Calu3 (cell line): ENCODE data around the gene MECR. TPM values are rescaled to one million over a fixed set of nuclear protein-coding genes. Genes with fewer than 3 reads are reported as not detected.

Source experiments
- BruUV-seq: library from RNA; stranded (reverse); fragments of 400-500 nt; replicated peaks from 2 replicates; lab custom pipeline; 2021; lab: Mats Ljungman, UMichigan
- CTCF ChIA-PET: fragments of 300-600 bp; sonication (Branson Sonifier 250); formaldehyde crosslinking; loops from one replicate; lab custom pipeline; 2022; ENCODE audit warnings: antibody characterized with exemption; lab: Charles Lee
- DNase-seq: peaks from one replicate; pipeline ENCODE4 v3.0.0; 2022
- H3K27ac Mint-ChIP-seq: one replicate; pipeline ENCODE4 v1.8.0; 2022; ENCODE audit warnings: mixed read lengths; ENCODE audit not compliant: unreplicated experiment
- H3K27me3 Mint-ChIP-seq: one replicate; pipeline ENCODE4 v1.8.0; 2022; ENCODE audit warnings: mixed read lengths; ENCODE audit not compliant: unreplicated experiment
- H3K36me3 Mint-ChIP-seq: one replicate; pipeline ENCODE4 v1.8.0; 2022; ENCODE audit warnings: mild to moderate bottlenecking, moderate library complexity, mixed read lengths; ENCODE audit not compliant: insufficient read depth, unreplicated experiment
- H3K4me1 Mint-ChIP-seq: one replicate; pipeline ENCODE4 v1.8.0; 2022; ENCODE audit warnings: mild to moderate bottlenecking, low read depth, mixed read lengths; ENCODE audit not compliant: unreplicated experiment
- H3K4me3 Mint-ChIP-seq: one replicate; pipeline ENCODE4 v1.8.0; 2022; ENCODE audit warnings: mild to moderate bottlenecking, low read depth, moderate library complexity, mixed read lengths; ENCODE audit not compliant: unreplicated experiment
- H3K9me3 Mint-ChIP-seq: one replicate; pipeline ENCODE4 v1.8.0; 2022; ENCODE audit warnings: low read depth, mixed read lengths; ENCODE audit not compliant: unreplicated experiment
- intact Hi-C: fragments of 100-400 bp; cut with micrococcal nuclease; formaldehyde crosslinking; loops from one replicate; pipeline ENCODE4 v1.10.0; 2022; ENCODE audit not compliant: unreplicated experiment
- total RNA-seq: library from RNA; stranded (reverse); gene quantifications from 2 replicates; pipeline ENCODE4 v1.2.3, GENCODE V29; 2022
- TF ChIP-seq, protein P1 (sequence below): fragments of 200-600 bp; IDR thresholded peaks from one replicate; pipeline ENCODE4 v1.8.0; 2022; ENCODE audit warnings: antibody characterized with exemption; ENCODE audit not compliant: unreplicated experiment

Gene MECR
- total RNA-seq, 1 experiment from 2014 or later, result 46.8 TPM

DNA sequence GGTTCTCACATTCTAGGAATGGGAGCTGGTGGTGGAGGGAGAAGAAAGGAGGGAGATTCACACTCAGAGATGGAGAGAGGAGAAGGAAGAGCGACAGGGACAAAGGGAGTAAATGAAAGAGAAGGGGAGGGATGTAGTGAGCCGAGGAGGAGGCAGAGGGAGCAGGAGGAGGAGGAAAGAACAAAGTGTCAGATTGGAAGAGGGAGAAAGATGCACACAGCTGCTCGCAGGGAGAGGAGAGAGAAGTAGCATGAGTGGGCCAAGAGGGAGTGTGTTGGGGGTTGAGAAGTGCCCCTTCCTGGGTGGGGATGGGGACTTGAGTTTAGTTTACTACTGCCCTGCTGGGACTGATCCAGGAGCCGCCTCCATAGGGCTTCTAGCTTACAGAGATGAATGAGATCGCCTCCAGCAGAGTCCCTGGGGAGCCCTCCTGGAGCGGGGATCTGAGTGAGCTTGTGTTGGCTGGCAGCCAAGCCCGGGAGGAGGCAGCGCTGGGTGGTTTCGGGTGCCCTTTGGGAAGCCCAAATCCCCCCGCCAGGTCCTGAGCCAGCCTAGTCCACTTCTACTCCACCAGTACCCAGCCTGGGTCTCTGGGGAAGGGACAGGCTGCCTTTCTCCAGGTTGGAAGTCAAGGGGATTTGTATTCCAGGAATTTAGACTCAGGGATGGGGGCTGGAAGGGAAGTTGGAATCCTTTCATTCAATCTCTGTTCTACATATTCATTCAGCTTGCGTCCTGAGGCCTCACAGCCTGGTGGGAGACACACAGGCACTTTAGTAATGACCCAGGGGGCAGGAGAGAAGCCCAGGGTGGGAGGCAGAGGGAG is 26.5 kb upstream of the MECR start:
- Mint-ChIP-seq H3K4me1 (peaks cover 22% of the 10 kb centered on the region), H3K27ac (no peak overlapping the region), H3K4me3 (no peak overlapping the region), H3K27me3 (no peaks in the 10 kb centered on the region), H3K9me3 (no peaks in the 10 kb centered on the region), H3K36me3 (no peaks in the 10 kb centered on the region)
- DNase-seq, result no peak
- CTCF ChIA-PET, result interaction anchor here (1.1 kb wide), 1 partner anchor 12 kb away, joined by 4 read pairs; no protein-coding TSS in a partner anchor
- TF ChIP-seq, protein P1, sequence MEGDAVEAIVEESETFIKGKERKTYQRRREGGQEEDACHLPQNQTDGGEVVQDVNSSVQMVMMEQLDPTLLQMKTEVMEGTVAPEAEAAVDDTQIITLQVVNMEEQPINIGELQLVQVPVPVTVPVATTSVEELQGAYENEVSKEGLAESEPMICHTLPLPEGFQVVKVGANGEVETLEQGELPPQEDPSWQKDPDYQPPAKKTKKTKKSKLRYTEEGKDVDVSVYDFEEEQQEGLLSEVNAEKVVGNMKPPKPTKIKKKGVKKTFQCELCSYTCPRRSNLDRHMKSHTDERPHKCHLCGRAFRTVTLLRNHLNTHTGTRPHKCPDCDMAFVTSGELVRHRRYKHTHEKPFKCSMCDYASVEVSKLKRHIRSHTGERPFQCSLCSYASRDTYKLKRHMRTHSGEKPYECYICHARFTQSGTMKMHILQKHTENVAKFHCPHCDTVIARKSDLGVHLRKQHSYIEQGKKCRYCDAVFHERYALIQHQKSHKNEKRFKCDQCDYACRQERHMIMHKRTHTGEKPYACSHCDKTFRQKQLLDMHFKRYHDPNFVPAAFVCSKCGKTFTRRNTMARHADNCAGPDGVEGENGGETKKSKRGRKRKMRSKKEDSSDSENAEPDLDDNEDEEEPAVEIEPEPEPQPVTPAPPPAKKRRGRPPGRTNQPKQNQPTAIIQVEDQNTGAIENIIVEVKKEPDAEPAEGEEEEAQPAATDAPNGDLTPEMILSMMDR, result no peak
- BruUV-seq, result no TSS peak
- intact Hi-C loops, result no loop called here

DNA sequence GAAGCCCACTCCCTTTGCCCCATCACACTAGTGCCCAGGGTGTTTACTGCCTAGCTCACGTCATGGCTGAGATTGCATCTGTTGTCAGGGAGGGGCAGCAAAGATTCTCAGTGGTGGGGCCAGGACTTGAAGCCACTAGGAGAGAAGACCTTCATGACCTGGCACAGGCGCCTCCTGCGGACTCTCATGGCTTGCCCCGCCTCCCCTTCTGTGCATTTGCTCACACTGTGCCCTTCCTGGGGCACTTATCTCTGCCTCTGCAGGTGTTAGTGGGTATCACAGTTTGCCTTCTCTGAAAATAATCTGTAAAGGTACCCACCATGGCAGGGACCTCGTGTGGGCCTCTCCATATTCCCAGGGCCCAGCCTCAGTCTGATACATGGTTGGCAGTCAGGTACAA is 25.7 kb upstream of the MECR start:
- CTCF ChIA-PET, result no interaction called here
- no peak for DNase-seq
- Mint-ChIP-seq H3K4me3 (no peak overlapping the region), H3K9me3 (no peaks in the 10 kb centered on the region), H3K36me3 (no peaks in the 10 kb centered on the region), H3K4me1 (peaks cover 22% of the 10 kb centered on the region), H3K27me3 (no peaks in the 10 kb centered on the region), H3K27ac (no peak overlapping the region)
- BruUV-seq, result no TSS peak
- intact Hi-C loops, result no loop called here
- TF ChIP-seq, protein P1, result no peak

DNA sequence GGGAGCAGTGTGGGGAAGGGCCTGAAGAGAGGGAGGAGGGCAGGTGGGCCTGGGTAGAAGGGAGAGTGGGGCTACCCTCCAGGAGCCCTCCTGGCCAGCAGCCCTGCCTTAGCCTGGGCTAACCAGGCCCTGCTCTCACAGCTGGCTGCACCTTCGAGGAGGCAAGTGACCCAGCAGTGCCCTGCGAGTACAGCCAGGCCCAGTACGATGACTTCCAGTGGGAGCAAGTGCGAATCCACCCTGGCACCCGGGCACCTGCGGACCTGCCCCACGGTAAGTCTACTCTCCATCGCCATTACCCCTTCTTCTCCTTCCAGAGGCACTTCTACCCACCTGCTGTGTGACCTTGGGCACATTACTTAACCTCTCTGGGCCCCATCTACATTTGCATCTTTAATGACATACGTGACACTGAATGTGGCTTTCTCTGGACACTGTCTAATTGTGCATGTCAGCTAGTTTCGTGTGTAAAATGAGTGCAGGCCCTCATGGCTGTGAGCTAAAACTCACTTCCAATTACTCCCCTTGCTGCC is 24.5 kb upstream of the MECR start:
- Mint-ChIP-seq H3K4me1 (peaks cover 22% of the 10 kb centered on the region), H3K27me3 (no peaks in the 10 kb centered on the region), H3K27ac (no peak overlapping the region), H3K36me3 (peaks cover under 1% of the 10 kb centered on the region), H3K4me3 (no peak overlapping the region), H3K9me3 (no peaks in the 10 kb centered on the region)
- TF ChIP-seq, protein P1, result no peak
- no peak for DNase-seq
- CTCF ChIA-PET, result no interaction called here
- intact Hi-C loops, result no loop called here
- BruUV-seq, result no TSS peak

DNA sequence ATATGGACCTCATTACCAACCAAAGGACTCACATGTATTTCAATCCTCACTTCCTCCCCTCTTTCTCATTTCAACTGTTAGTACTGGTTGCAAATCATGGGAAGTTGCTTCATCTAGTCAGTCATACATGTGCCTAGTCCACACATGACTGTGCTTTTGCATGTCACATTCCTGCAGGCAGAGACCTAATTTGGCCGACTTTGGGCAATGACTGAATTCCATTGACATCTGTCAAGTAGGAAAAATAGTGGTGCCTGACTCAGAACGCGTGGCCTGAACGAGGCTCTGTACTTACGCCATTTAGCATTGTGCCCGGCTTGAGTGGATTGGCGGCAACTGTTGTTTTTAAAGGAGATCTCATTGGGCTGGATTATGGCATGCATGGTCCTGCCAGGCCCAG is 23.6 kb upstream of the MECR start:
- Mint-ChIP-seq H3K27ac (no peak overlapping the region), H3K9me3 (no peaks in the 10 kb centered on the region), H3K27me3 (no peaks in the 10 kb centered on the region), H3K36me3 (peaks cover 6% of the 10 kb centered on the region), H3K4me3 (no peak overlapping the region), H3K4me1 (peaks cover 22% of the 10 kb centered on the region)
- BruUV-seq, result no TSS peak
- DNase-seq, result no peak
- CTCF ChIA-PET, result no interaction called here
- intact Hi-C loops, result no loop called here
- TF ChIP-seq, protein P1, result no peak
